T1000 (cell line): ENCODE results near the gene PMEPA1.

Experiments used
- DNase-seq: peaks from one replicate; lab custom pipeline; 2025; ENCODE audit warnings: mixed read lengths; lab: John Stamatoyannopoulos, UW

PMEPA1 gene

GRCh38 chr20:57676589-57677583 lies 32.9 kb downstream of the PMEPA1 start:
- no peak for DNase-seq

GRCh38 chr20:57675773-57676172 lies 34.0 kb downstream of the PMEPA1 start:
- no peak for DNase-seq

GRCh38 chr20:57672953-57673575 lies 36.8 kb downstream of the PMEPA1 start:
- no peak for DNase-seq

GRCh38 chr20:57672164-57672563 lies 37.7 kb downstream of the PMEPA1 start:
- DNase-seq: no peak

- no peak for DNase-seq
Observed at GRCh38 chr20:57671662-57672061, 38.2 kb downstream of the PMEPA1 start.

- DNase-seq: no peak
Observed at GRCh38 chr20:57671072-57671391, 38.8 kb downstream of the PMEPA1 start.

- no peak for DNase-seq
Observed at GRCh38 chr20:57670288-57671071, 39.3 kb downstream of the PMEPA1 start.

GRCh38 chr20:57669632-57670031 lies 40.2 kb downstream of the PMEPA1 start:
- no peak for DNase-seq

GRCh38 chr20:57667924-57668782 lies 41.7 kb downstream of the PMEPA1 start:
- DNase-seq: no peak

- no peak for DNase-seq
Observed at GRCh38 chr20:57667388-57667787, 42.4 kb downstream of the PMEPA1 start.

GRCh38 chr20:57666834-57667157 lies 43.0 kb downstream of the PMEPA1 start:
- DNase-seq: no peak

- DNase-seq: no peak
Observed at GRCh38 chr20:57666106-57666833, 43.5 kb downstream of the PMEPA1 start.

GRCh38 chr20:57665589-57665971 lies 44.2 kb downstream of the PMEPA1 start:
- no peak for DNase-seq

- no peak for DNase-seq
Observed at GRCh38 chr20:57664924-57665588, 44.8 kb downstream of the PMEPA1 start.

GRCh38 chr20:57664476-57664875 lies 45.3 kb downstream of the PMEPA1 start:
- DNase-seq: no peak

GRCh38 chr20:57663681-57664451 lies 45.9 kb downstream of the PMEPA1 start:
- DNase-seq: no peak

- DNase-seq: no peak
Observed at GRCh38 chr20:57663241-57663640, 46.6 kb downstream of the PMEPA1 start.

- no peak for DNase-seq
Observed at GRCh38 chr20:57662456-57663240, 47.2 kb downstream of the PMEPA1 start.
